Spleen (tissue), 11 donors: ENCODE data around the gene RNF169. TPM values are rescaled to one million over a fixed set of nuclear protein-coding genes. Genes with fewer than 3 reads are reported as not detected.

Experiments used
- DNase-seq: peaks from one replicate; pipeline ENCODE4 v3.0.0-alpha.2; 2020
- H3K27ac ChIP-seq, 8 donors: fragments of 200-600 bp; sonication (generic) in 7 of 8; 1 replicate in 4 of 8; 2 replicates in 4 of 8; pipeline versions ENCODE4 v1.5.0 to v1.8.0; 2016 to 2021; ENCODE audit warnings: inconsistent platforms in 4 of 8, mild to moderate bottlenecking in 4 of 8, moderate library complexity in 1 of 8
- H3K27me3 ChIP-seq, 7 donors: fragments of 200-600 bp; sonication (generic) in 6 of 7; replicated peaks in 1 of 7; 1 replicate in 4 of 7; 2 replicates in 3 of 7; pipeline versions ENCODE4 v1.5.0 to v1.8.0; 2016 to 2021; ENCODE audit warnings: inconsistent platforms in 3 of 7, mild to moderate bottlenecking in 1 of 7
- H3K36me3 ChIP-seq, 6 donors: fragments of 200-600 bp; sonication (generic) in 5 of 6; 1 replicate in 4 of 6; 2 replicates in 2 of 6; pipeline versions ENCODE4 v1.5.0 to v1.8.0; 2016 to 2021; ENCODE audit warnings: inconsistent platforms in 2 of 6
- H3K4me1 ChIP-seq, 6 donors: fragments of 200-600 bp; sonication (generic) in 5 of 6; 1 replicate in 3 of 6; 2 replicates in 3 of 6; pipeline versions ENCODE4 v1.5.0 to v1.8.0; 2016 to 2021; ENCODE audit warnings: inconsistent platforms in 3 of 6
- H3K4me3 ChIP-seq, 8 donors: fragments of 200-600 bp; sonication (generic) in 7 of 8; 1 replicate in 4 of 8; 2 replicates in 4 of 8; pipeline versions ENCODE4 v1.5.0 to v1.8.0; 2016 to 2021; ENCODE audit warnings: inconsistent platforms in 4 of 8, mild to moderate bottlenecking in 4 of 8, moderate library complexity in 2 of 8
- H3K9me3 ChIP-seq, 8 donors: fragments of 200-600 bp; sonication (generic) in 7 of 8; 1 replicate in 4 of 8; 2 replicates in 4 of 8; pipeline versions ENCODE4 v1.5.0 to v1.8.0; 2016 to 2021; ENCODE audit warnings: inconsistent platforms in 4 of 8
- CTCF ChIP-seq, 11 experiments: fragments of 200-600 bp in 7 of 11; fragments of 450-650 bp in 4 of 11; sonication (generic) in 4 of 11; IDR thresholded peaks in 8 of 11; conservative IDR thresholded peaks in 3 of 11; 1 replicate in 7 of 11; 2 replicates in 4 of 11; pipeline versions ENCODE4 v1.4.0 to v1.8.0; 2016 to 2021; ENCODE audit warnings: antibody characterized with exemption in 11 of 11, inconsistent platforms in 4 of 11, mild to moderate bottlenecking in 1 of 11
- POLR2A ChIP-seq, 3 donors: fragments of 450-650 bp; IDR thresholded peaks; one replicate each; pipeline ENCODE4 v1.5.1; 2017; ENCODE audit warnings: antibody characterized with exemption in 3 of 3, mild to moderate bottlenecking in 1 of 3
- POLR2AphosphoS5 ChIP-seq, 3 donors: sonication (generic); formaldehyde crosslinking; IDR thresholded peaks; one replicate each; pipeline ENCODE4 v1.5.1; 2017; ENCODE audit warnings: antibody characterized with exemption in 3 of 3
- WGBS, 5 donors: extraction: QIAGEN DNeasy Blood & Tissue Kit in 3 of 5; methylation state at CpG; one replicate each; pipeline versions ENCODE4 v1.1.5 to v1.1.7; 2013 to 2018; 5-methylcytosine and 5-hydroxymethylcytosine counted together
- intact Hi-C: fragments of 100-400 bp; cut with DNase I; formaldehyde crosslinking; loops from one replicate; pipeline ENCODE4 v1.15.0; 2023; ENCODE audit warnings: low total_unique reads
- polyA plus RNA-seq, 3 donors: library from polyadenylated mRNA; stranded (reverse); fragments of 200-250 nt; gene quantifications; one replicate each; pipeline ENCODE4 v1.2.1, GENCODE V29; 2013
- total RNA-seq, 7 donors: library from RNA; depleted of rRNA in 3 of 7; stranded (reverse); fragments of >200 nt in 3 of 7; fragmentation: NEBNext Ultra II Directional in 4 of 7; extraction: Animal tissue kit (Norgen Biotek cat#: 25700) in 4 of 7; gene quantifications; one replicate each; pipeline versions ENCODE4 v1.1.0 to v1.2.1, GENCODE V29; 2016 to 2021
- donor health status: healthy with polysubstance abuse.
- donor health status: DM: no; HTN: no; CAD: no; lungs with moderate emphysema.
- donor health status: DM: no; HTN: no; CAD: no.
- donor health status: Bipolar disorder and iron deficiency.
- donor health status: healthy.
- donor health status: DM: no; HTN: no; CAD: no.
- donor health status: DM: yes; HTN: yes; CAD: no.

RNF169 gene
- total and polyA plus RNA-seq, 10 donors = 2.5 to 34.1 (median 24.0) TPM

DNA sequence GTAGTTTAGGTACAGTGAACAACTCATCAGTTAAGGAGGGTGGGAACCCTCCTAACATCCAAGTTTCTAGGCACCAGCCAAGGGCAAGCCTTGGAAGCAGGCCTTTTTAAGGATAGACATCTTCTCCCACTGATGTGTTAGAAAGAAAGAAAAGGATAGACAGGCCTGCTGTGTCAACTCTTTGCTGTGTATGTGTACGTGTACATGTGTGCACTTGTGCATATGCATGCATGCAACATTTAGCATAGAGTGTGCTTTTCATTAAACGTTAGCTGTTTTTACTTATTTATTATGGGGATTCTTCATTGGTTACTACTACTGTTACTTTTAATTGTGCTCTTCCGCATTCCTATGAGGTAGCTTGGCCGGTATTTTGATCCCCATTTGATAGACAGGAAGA is 36.1 kb downstream of the RNF169 start:
- Histone ChIP-seq H3K27me3 (no peaks in the 10 kb centered on the region), H3K36me3 (peaks cover 0 to 8% (median 2%) of the 10 kb centered on the region in 6 donors), H3K9me3 (no peaks in the 10 kb centered on the region), H3K4me1 (peaks cover 17 to 76% (median 46%) of the 10 kb centered on the region in 6 donors), H3K27ac (peak overlapping the region in 7 of 8 donors; percentile 44 to 92 (median 84)), H3K4me3 (peak overlapping the region in 1 of 8 donors; percentile 46)
- intact Hi-C loops = no loop called here
- no peak for DNase-seq
- TF ChIP-seq POLR2AphosphoS5 (IDR thresholded peaks at IDR 0.05) (no peak), POLR2A (IDR thresholded peaks at IDR 0.05) (no peak), CTCF (IDR thresholded peaks at IDR 0.05 in 8 of 11, conservative IDR thresholded peaks at IDR 0.05 in 3 of 11) (no peak)
- 67 to 98% (median 93%) methylated on average over 4 of the region's 4 CpGs for WGBS, 5 donors

DNA sequence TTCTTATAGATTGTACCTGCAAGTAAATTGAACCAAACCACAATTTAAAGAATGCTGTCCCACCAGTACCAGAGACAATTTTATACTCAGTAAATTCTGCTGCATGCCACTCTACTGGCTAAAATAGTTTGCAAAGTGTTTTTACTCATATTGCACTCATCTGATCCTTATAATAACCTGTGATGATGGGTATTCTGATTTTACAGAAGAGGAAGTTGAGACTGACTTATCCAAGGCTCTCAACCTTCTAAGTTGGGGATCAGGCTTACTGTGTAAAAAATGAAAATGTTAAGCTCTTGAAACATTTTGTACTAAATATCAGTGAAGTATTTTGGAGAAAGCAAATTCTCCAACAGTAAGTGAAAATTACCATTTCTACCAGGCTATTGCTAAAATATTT is 37.9 kb downstream of the RNF169 start:
- Histone ChIP-seq H3K27ac (no peak overlapping the region), H3K27me3 (no peaks in the 10 kb centered on the region), H3K36me3 (peaks cover 6 to 26% (median 21%) of the 10 kb centered on the region in 6 donors), H3K4me3 (no peak overlapping the region), H3K4me1 (peaks cover 17 to 59% (median 38%) of the 10 kb centered on the region in 6 donors), H3K9me3 (no peaks in the 10 kb centered on the region)
- TF ChIP-seq POLR2A (IDR thresholded peaks at IDR 0.05) (no peak), POLR2AphosphoS5 (IDR thresholded peaks at IDR 0.05) (no peak), CTCF (IDR thresholded peaks at IDR 0.05 in 8 of 11, conservative IDR thresholded peaks at IDR 0.05 in 3 of 11) (no peak)
- intact Hi-C loops = no loop called here
- no peak for DNase-seq

DNA sequence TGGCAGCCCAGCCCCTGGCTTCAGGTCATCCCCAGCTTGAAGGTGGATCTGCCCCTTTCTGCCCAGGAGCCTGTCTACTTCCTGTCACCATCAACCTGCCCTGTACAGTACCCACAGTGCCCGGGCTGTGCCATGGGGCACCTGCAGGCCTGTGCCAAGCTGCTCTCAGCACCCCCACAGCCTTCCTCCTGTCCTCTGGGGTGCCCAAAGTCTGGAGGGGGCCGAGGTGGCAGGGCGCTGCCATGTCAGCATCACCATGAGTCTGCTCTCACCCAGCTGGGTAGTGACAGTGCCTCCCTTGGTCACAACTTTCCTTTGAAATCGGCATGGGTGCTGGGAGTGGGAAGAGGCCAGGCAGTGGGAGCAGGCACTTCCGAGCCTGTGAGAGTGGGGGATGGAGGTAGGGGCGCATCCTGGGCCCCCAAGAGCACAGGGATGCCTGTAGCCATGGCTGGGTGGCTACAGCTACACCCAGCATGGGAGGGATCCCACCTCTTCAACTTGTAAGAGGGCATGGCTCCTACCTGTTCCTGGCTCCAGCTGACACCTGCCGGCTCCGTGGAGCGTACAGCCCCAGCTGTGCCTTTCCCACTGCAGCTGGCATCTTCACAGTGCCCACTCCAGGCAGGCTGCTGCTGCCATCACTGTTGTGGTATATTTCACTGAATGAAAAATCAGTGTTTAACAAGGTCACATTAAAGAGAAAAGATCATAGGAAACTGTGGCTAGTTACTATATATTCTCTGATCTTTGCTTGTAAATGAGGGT is 42.9 kb downstream of the RNF169 start:
- TF ChIP-seq POLR2A (IDR thresholded peaks at IDR 0.05) (no peak), CTCF (IDR thresholded peaks at IDR 0.05 in 8 of 11, conservative IDR thresholded peaks at IDR 0.05 in 3 of 11) (no peak), POLR2AphosphoS5 (IDR thresholded peaks at IDR 0.05) (peak in 1 of 3 donors; percentile 41)
- Histone ChIP-seq H3K4me1 (peaks cover 0 to 12% (median 2%) of the 10 kb centered on the region in 6 donors), H3K27me3 (no peaks in the 10 kb centered on the region), H3K36me3 (peaks cover 6 to 73% (median 33%) of the 10 kb centered on the region in 6 donors), H3K9me3 (peaks cover 0 to 1% (median 0%) of the 10 kb centered on the region in 8 donors), H3K27ac (no peak overlapping the region), H3K4me3 (no peak overlapping the region)
- 86 to 88% (median 87%) methylated on average over 8 to 9 of the region's 9 CpGs for WGBS, 5 donors
- intact Hi-C loops = no loop called here
- no peak for DNase-seq

GRCh38 chr11:74806267-74806666 is 57.6 kb downstream of the RNF169 start:
- Histone ChIP-seq H3K36me3 (peaks cover 0 to 23% (median 4%) of the 10 kb centered on the region in 6 donors), H3K4me3 (no peak overlapping the region), H3K27ac (no peak overlapping the region), H3K27me3 (no peaks in the 10 kb centered on the region), H3K4me1 (peaks cover 0 to 3% (median 0%) of the 10 kb centered on the region in 6 donors), H3K9me3 (no peaks in the 10 kb centered on the region)
- DNase-seq = no peak
- intact Hi-C loops = no loop called here
- 89 to 92% (median 91%) methylated on average over 3 of the region's 3 CpGs for WGBS, 5 donors
- TF ChIP-seq POLR2AphosphoS5 (IDR thresholded peaks at IDR 0.05) (no peak), CTCF (IDR thresholded peaks at IDR 0.05 in 8 of 11, conservative IDR thresholded peaks at IDR 0.05 in 3 of 11) (no peak), POLR2A (IDR thresholded peaks at IDR 0.05) (no peak)
